Kidney epithelial cell (primary cell): ENCODE measurements around the gene ZNF598. TPM values are rescaled to one million over a fixed set of nuclear protein-coding genes. Genes with fewer than 3 reads are reported as not detected.

Experiments
- DNase-seq: peaks from one replicate; pipeline ENCODE4 v3.0.0-alpha.2; 2010; ENCODE audit warnings: low read depth
- H3K27me3 ChIP-seq: 2 replicates; pipeline ENCODE4 v1.6.0; 2011; ENCODE audit warnings: low read length; ENCODE audit not compliant: control insufficient read depth, insufficient read depth
- H3K36me3 ChIP-seq: 2 replicates; pipeline ENCODE4 v1.5.1; 2011; ENCODE audit warnings: low read length; ENCODE audit not compliant: control insufficient read depth, insufficient read depth
- H3K4me3 ChIP-seq: 2 replicates; pipeline ENCODE4 v1.5.1; 2011; ENCODE audit warnings: low read depth, mild to moderate bottlenecking, control low read depth, low read length
- CTCF ChIP-seq: IDR thresholded peaks from 2 replicates; pipeline ENCODE4 v1.5.1; 2011; ENCODE audit warnings: mild to moderate bottlenecking, moderate library complexity, low read length, control low read depth, inconsistent platforms; ENCODE audit not compliant: insufficient read depth, poor library complexity, severe bottlenecking
- total RNA-seq: library from RNA; depleted of rRNA; stranded (reverse); fragments of >200 nt; gene quantifications from 2 replicates; pipeline ENCODE4 v1.2.3, GENCODE V29; 2015

ZNF598 gene
- total RNA-seq, 1 donor from 2014 or later = 57.7 TPM

- no peak for DNase-seq
- no peak overlapping the region for H3K4me3 ChIP-seq
- no peak for TF ChIP-seq CTCF
- peaks cover 3% of the 10 kb centered on the region for H3K36me3 ChIP-seq
- no peaks in the 10 kb centered on the region for H3K27me3 ChIP-seq
Observed at GRCh38 chr16:2003231-2003826, 6.3 kb downstream of the ZNF598 start.

GRCh38 chr16:2002406-2003230 lies 7.0 kb downstream of the ZNF598 start:
- DNase-seq = no peak
- Histone ChIP-seq H3K4me3 (no peak overlapping the region), H3K27me3 (no peaks in the 10 kb centered on the region), H3K36me3 (peaks cover 3% of the 10 kb centered on the region)
- TF ChIP-seq CTCF = no peak

GRCh38 chr16:2001456-2002355 lies 7.9 kb downstream of the ZNF598 start:
- peaks cover 3% of the 10 kb centered on the region for H3K36me3 ChIP-seq
- H3K27me3 ChIP-seq = no peaks in the 10 kb centered on the region
- no peak overlapping the region for H3K4me3 ChIP-seq
- no peak for DNase-seq
- no peak for TF ChIP-seq CTCF

- no peak for TF ChIP-seq CTCF
- no peak for DNase-seq
- Histone ChIP-seq H3K27me3 (no peaks in the 10 kb centered on the region), H3K36me3 (peaks cover 3% of the 10 kb centered on the region), H3K4me3 (no peak overlapping the region)
Observed at GRCh38 chr16:2001035-2001434, 8.6 kb downstream of the ZNF598 start.

- no peak for TF ChIP-seq CTCF
- DNase-seq = no peak
- Histone ChIP-seq H3K36me3 (peaks cover 2% of the 10 kb centered on the region), H3K27me3 (no peaks in the 10 kb centered on the region), H3K4me3 (no peak overlapping the region)
Observed at GRCh38 chr16:1999866-2000514, 9.6 kb downstream of the ZNF598 start.
